HG03460 (cell line): Measurements from ENCODE around the gene PRKCG.
"Not testable (repeated sequence)": the region's sequence is repeated elsewhere in the genome, so short reads cannot be mapped to it uniquely, and the experiment has no call there.

Experiments used
- ATAC-seq: cut with Tn5 transposase; IDR thresholded peaks from one replicate; pipeline ENCODE4 v1.9.1; 2021; ENCODE audit not compliant: unreplicated experiment

PRKCG gene

GRCh38 chr19:53936029-53936428, 54.0 kb downstream of the PRKCG start:
- ATAC-seq = no peak

- no peak for ATAC-seq
Observed at GRCh38 chr19:53942001-53942786, 60.2 kb downstream of the PRKCG start.

- ATAC-seq = no peak
Observed at GRCh38 chr19:53944416-53944815, 62.4 kb downstream of the PRKCG start.

GRCh38 chr19:53944933-53945332, 62.9 kb downstream of the PRKCG start:
- no peak for ATAC-seq

- ATAC-seq = no peak
Observed at GRCh38 chr19:53945441-53945840, 63.4 kb downstream of the PRKCG start.

- no peak for ATAC-seq
Observed at GRCh38 chr19:53945998-53946397, 64.0 kb downstream of the PRKCG start.

GRCh38 chr19:53947624-53948023, 65.6 kb downstream of the PRKCG start:
- ATAC-seq = no peak

GRCh38 chr19:53948611-53949010, 66.6 kb downstream of the PRKCG start:
- not testable (repeated sequence) for ATAC-seq

- ATAC-seq = no peak
Observed at GRCh38 chr19:53951436-53951835, 69.4 kb downstream of the PRKCG start.

- no peak for ATAC-seq
Observed at GRCh38 chr19:53951947-53952346, 70.0 kb downstream of the PRKCG start.

- no peak for ATAC-seq
Observed at GRCh38 chr19:53953383-53953782, 71.4 kb downstream of the PRKCG start.
